Medulla oblongata (tissue), 1 donor: ENCODE measurements around the gene DNA2.

Source experiments
- DNase-seq: peaks from one replicate; pipeline ENCODE4 v3.0.0-alpha.2; 2015; ENCODE audit errors: extremely low spot score

Gene DNA2

GRCh38 chr10:68364101-68364886, 107.5 kb downstream of the DNA2 start:
- no peak for DNase-seq
